Transverse colon (tissue), 4 donors: ENCODE data around the gene GTF3C5.

Source experiments
- EP300 ChIP-seq: sonication (generic); formaldehyde crosslinking; IDR thresholded peaks from one replicate; pipeline ENCODE4 v1.6.1; 2017; ENCODE audit warnings: antibody characterized with exemption, low read depth
- POLR2A ChIP-seq: fragments of 450-650 bp; IDR thresholded peaks from one replicate; pipeline ENCODE4 v1.6.1; 2016; ENCODE audit warnings: antibody characterized with exemption, mild to moderate bottlenecking, moderate library complexity
- POLR2AphosphoS5 ChIP-seq, 3 donors: sonication (generic); formaldehyde crosslinking; IDR thresholded peaks; one replicate each; pipeline ENCODE4 v1.6.1; 2016; ENCODE audit warnings: antibody characterized with exemption in 3 of 3
- TF ChIP-seq, protein P1 (sequence below), 5 experiments: fragments of 200-600 bp in 3 of 5; fragments of 450-650 bp in 2 of 5; sonication (generic) in 3 of 5; IDR thresholded peaks; 1 replicate in 2 of 5; 2 replicates in 3 of 5; pipeline ENCODE4 v1.5.1; 2016 to 2017; ENCODE audit warnings: antibody characterized with exemption in 5 of 5, inconsistent platforms in 3 of 5, mild to moderate bottlenecking in 2 of 5, moderate library complexity in 1 of 5

DNA sequence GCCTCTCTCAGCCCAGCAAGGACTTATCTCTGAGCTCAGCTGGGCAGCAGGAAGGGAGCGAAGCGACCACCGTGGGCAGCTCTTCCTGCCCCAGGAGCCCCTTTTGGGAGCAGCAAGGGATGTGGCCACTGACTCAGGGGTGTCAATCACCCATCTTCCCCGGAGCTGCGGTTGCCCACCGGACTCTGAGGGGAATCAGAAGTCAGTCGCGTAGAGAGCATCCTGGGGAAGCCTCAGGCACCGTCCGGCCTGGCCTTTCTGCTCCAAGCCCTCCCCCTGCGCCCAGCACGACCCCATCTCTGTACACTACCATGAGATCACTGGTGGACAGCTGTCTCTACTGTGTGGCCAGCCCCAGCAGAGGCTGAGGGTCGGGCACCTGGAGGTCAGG lies 27.7 kb upstream of the GTF3C5 start:
- no peak for TF ChIP-seq POLR2AphosphoS5 (IDR thresholded peaks at IDR 0.05)
- TF ChIP-seq, protein P1, sequence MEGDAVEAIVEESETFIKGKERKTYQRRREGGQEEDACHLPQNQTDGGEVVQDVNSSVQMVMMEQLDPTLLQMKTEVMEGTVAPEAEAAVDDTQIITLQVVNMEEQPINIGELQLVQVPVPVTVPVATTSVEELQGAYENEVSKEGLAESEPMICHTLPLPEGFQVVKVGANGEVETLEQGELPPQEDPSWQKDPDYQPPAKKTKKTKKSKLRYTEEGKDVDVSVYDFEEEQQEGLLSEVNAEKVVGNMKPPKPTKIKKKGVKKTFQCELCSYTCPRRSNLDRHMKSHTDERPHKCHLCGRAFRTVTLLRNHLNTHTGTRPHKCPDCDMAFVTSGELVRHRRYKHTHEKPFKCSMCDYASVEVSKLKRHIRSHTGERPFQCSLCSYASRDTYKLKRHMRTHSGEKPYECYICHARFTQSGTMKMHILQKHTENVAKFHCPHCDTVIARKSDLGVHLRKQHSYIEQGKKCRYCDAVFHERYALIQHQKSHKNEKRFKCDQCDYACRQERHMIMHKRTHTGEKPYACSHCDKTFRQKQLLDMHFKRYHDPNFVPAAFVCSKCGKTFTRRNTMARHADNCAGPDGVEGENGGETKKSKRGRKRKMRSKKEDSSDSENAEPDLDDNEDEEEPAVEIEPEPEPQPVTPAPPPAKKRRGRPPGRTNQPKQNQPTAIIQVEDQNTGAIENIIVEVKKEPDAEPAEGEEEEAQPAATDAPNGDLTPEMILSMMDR (IDR thresholded peaks at IDR 0.05) = no peak
- no peak for TF ChIP-seq EP300
- TF ChIP-seq POLR2A = no peak
